GM19023 (cell line): ENCODE measurements around the gene SFN.
"Not testable (repeated sequence)": the region's sequence is repeated elsewhere in the genome, so short reads cannot be mapped to it uniquely, and the experiment has no call there.

ENCODE experiments used
- ATAC-seq: cut with Tn5 transposase; IDR thresholded peaks from one replicate; pipeline ENCODE4 v1.9.1; 2021; ENCODE audit warnings: mild to moderate bottlenecking, moderate library complexity; ENCODE audit not compliant: unreplicated experiment

Gene SFN

DNA sequence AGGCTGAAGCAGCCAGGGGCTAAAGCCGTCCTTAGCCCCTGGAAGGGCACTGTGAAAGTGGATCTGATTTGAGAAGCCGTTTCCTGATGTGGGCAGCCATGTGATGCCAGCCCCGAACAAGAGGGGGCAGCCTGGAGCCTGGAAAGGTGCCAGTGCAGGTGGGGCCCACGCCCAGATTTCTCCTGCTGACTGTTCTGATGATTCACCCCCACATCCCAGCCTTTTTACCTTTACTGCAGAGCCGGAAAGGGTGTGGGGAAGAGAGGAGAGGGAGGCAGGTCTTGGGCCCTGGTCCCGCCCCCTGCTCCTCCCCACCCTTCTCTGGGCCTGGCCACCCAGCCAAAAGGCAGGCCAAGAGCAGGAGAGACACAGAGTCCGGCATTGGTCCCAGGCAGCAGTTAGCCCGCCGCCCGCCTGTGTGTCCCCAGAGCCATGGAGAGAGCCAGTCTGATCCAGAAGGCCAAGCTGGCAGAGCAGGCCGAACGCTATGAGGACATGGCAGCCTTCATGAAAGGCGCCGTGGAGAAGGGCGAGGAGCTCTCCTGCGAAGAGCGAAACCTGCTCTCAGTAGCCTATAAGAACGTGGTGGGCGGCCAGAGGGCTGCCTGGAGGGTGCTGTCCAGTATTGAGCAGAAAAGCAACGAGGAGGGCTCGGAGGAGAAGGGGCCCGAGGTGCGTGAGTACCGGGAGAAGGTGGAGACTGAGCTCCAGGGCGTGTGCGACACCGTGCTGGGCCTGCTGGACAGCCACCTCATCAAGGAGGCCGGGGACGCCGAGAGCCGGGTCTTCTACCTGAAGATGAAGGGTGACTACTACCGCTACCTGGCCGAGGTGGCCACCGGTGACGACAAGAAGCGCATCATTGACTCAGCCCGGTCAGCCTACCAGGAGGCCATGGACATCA lies at the start of gene SFN:
Gene SFN, plus strand, starts transcription at position 369 of the 904 bp plus-strand sequence. Its CDS starts 64 bp downstream, at position 433.
- ATAC-seq: no peak

DNA sequence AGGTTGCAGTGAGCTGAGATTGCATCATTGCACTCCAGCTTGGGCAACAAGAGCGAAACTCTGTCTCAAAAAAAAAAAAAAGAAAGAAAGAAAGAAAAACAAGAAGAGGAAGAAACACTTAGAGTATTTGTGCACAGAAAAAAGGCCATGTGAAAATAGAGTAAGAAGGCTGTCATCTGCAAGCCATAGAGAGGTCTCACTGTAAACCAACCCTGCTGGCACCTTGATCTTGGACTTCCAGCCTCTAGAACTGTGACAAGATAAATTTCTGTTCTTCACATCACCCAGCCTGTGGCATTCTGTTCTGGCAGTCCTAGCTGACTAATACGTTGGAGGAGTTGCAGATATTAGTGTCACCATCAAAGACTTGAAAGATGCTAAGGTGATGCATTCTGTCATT lies 48.6 kb upstream of the SFN start:
- ATAC-seq: no peak

DNA sequence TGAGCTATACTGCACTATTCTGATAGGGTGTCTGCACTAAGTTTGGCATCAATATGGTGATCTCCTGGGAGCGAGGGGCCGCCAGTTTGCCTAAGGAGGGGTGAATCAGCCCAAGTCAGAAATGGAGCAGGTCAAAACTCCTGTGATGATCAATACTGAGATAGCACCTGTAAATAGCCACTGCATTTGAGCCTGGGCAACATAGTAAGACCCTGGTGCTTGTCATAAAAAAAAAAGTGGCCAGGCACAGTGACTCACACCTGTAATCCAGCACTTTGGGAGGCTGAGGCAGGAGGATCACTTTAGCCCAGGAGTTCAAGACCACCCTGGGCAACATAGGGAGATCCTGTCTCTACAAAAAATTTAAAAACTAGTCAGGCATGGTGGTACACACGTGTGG lies 48.1 kb upstream of the SFN start:
- no peak for ATAC-seq

DNA sequence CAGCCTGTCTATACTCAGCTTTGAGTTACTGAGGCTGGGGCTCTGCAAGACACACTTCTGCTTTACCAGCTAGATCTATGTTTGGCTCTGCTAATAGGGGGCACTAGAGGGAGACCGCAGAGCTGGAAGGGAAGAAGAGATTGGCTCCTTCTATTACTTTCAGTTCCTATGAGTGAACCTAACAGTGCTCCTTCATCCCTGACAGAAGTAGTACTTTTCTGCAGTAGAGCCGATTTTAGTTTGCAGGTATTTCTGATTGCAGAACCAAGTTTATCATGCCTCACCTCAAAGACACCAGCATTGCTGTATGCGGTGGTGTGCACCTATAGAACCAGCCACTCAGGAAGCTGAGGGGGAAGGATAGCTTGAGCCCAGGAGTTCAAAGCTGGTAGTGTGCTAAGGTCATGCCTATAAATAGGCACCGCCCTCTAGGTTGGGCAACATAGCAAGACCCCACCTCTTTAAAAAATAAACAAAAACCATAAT lies 42.1 kb upstream of the SFN start:
- ATAC-seq: no peak

DNA sequence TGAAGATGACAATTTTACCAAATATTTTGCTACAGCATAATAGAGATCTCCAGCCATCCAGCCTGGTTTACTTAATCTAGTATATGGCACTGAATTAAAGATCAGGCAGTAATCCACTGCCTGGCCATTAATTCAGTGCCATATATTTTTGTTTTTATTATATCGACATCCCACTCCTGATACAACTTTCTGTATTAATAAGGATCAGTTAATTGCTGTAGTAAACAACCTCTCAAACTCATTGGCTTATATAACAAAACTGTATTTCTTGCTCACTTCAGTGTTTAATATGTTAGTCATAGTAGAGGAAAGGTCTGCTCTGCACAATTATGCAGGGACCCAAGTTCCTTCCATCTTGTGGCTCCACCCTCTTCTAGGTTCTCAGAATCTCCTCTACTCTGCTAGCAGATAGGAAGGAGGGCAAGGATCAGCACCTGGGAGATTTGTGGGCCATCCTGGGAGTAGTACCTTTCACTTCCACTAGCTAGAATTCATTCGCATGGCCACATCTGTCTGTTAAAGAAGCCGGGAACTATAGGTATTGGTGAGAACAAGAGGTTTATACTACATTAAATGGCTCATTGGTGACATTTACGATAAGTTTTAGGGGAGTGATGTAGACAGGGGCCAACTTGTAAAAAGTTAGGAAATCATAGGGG lies 40.1 kb upstream of the SFN start:
- no peak for ATAC-seq

DNA sequence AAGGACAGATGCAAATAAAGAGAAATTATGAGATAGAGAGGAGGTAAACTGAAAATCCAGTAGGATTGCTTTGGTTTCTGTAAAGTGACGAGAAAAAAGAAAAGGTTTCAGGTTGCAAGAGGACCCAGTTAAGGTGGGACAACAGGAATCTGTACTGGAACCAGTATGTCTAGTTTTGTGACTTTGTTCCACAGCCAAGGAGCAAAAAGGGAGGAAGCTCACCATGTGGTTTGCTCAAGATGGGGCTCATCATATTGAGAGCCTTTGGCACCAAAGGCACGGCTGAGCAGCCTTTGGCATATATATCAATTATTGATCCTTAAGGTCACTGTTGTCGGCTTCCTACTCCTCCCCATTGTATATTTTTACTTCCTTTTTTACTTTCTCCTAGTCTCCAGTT lies 38.2 kb upstream of the SFN start:
- ATAC-seq: no peak

DNA sequence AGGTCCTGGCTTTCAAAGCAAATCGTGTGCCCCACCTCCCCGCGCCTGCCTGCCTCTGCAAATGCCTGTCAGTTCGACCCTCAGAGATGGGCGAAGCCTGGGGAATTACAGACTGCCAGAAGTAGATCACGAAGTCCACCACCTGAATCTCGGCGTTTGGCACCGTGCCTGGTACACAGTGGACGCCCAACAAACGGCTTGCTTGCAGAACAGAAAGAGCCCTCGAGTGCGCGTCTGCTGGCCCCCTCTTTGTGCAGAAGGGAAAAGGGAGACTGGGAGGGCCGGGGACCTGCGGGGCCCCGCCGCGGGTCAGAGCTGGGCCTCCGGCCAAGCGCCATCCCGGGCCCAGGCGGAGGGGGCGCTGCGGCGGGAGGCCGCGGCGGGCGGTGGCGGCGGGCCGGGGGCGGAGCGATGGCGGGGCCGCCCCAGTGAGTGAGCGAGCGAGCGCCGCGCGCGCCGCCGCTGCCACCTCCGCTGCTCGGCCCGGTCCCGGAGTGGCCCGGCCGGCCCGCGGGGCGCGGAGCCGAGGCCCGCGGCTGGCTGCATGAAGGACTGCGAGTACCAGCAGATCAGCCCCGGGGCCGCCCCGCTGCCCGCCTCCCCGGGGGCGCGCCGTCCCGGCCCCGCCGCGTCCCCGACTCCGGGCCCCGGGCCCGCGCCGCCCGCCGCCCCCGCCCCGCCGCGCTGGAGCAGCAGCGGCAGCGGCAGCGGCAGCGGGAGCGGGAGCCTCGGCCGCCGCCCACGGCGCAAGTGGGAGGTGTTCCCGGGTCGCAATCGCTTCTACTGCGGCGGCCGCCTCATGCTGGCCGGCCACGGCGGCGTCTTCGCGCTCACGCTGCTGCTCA lies 36.5 kb upstream of the SFN start, which contains the start of gene ZDHHC18:
Gene ZDHHC18, plus strand, starts transcription at position 428 of the 845 bp plus-strand sequence. Its CDS starts 117 bp downstream, at position 545.
- peak; percentile 66 for ATAC-seq

DNA sequence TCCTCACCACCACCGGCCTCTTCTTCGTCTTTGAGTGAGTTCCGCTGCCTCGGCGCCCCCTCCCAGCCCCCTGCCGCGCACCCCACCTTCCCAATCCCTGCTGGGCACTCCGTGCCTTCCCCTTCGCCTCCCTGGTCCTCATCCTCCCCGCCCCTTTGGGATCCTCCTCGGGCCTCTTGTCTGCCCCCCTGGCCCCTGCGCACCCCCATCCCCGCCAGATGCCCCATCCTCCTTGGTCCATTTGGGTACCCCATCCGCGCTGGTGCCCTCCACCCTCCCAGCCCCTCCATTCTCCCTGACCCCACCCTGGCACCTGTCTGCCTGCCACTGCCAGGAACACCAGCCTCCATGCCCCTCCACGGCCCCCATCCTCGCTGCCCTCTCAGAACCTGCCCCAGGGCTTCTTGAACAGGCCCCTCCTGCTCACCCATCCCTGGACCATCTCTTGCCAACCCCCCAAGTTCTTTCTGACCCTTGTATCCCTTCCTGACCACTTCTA lies 35.8 kb upstream of the SFN start:
- no peak for ATAC-seq

DNA sequence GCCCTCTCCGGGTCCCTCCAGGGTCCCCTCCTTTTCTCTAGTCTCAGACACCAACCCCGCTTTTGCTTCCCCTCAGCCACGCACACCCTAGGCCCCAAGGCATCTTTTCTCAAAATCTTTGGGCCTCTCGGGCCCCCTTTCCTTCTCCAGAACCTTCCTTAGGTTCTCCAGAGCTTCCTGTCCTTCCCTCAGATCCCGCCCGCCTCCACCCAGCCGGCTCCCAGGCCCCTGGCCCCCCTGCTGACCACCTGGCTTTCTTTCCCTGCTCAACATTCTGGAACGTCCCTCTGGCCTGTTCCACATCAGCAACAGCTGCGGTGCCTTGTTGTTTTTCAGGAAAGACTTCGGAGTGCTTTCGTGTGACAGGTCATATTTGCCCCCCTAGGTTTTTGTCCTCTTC lies 35.3 kb upstream of the SFN start:
- no peak for ATAC-seq

DNA sequence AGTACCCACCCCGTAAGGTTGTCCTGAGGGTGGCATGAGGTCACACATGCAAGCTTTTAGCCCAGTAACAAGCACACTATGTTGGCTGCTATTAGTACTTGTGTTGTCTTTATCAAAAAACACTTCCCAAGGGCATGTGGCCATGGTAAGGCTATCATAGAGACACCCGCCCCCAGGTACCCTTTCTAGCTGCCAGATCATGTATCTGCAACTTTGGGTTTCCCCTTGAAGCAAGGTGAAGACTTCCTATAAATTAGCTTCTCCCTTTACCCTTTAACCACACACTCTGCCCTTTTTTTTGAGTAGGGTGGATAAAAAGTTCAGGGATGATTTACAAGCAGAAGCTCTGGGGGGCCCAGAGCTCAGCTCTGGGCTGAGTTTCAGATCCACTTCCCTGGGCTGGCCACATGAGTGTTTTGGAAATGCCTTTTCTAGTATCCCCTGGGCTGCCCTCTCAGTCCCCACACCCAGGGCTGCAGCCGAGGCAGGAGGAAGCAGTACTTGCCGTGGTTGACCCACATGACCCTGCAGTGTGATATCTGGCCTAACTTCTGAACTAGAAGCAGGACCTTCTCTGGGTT lies 34.4 kb upstream of the SFN start:
- ATAC-seq: no peak

DNA sequence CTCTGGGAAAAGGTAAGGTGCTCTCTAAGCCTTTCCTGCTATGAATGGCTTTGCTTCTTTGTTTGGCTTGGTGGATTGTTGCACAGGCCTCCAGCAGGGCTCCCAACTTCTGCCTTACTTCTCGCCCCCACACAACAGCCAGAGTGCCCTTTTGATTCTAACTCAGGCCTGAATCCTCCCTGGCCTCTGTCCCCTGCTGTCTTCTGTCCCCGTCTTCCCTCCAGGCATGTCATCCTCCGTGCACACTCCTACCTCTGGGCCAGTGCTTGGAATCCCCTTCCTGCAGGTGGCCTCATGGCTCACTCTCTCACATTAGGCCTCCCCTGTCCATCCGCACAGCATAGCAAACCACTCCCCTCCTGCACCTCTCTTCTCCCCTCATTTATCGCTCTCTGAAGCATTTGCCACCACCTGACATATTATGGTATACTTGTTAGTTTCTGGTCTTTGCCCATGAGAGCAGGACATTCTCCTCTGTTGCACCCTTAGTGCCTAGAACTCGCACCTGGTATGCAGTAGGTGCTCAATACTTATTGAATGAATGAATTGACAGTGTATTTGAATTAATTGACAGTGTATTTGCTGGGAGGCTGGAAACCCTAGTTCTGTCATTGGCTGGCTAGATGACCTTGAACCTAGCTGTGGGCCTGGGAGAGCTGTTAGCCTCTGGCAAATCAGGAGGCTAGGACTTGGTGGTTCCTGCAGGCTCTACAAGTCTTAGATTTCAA lies 33.6 kb upstream of the SFN start:
- ATAC-seq: no peak

DNA sequence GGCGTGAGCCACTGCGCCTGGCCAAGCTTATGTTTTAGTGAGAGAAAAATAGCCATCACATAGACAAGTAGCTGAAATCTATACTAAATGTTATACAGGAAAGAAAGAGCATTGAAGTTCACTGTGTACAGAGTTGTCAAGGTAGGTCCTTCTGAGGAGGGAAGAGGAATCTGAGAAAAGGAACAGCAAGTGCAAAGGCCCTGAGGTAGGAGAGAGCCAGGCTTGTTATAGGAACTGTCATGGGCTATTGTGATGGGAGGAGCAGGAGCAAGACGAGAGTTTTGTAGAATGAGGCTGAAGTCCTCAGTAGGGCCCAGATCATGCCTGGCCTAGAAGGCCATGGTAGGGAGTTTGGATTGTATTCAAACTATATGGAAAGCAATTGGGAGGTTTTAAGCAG lies 31.9 kb upstream of the SFN start:
- ATAC-seq: no peak

DNA sequence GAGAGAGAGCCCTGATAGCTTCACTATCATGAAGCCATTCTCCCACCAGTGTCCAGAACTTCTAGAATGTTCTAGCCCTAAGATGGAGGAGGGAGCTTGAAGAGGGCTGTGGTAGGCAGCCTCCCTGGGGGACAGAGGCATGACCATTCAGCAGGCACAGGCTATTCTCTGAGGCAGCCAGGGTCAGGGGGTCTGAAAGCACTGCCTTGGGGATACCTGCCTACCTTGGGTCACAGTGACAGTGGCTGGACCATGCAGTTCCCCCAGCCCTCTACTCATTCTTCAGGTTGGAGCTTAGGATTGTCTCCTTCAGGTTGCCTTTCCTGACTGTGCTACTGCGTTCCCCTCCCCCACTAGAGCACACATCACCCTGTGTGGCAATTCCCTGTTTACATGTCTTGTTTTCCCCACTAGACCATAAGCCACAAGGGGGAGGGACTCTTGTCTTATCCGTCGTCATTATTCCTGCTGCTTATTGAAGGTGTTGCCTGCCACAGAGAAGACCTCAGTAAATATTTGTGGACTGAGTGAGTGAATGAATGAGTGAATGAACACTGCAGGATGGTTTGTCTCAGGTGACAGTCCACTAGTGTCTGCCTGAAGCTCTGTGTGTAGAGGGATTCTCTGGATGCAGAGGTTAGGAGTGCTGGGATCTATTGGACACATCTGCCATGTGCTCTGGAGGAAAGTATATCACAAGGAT lies 31.3 kb upstream of the SFN start:
- ATAC-seq: no peak

DNA sequence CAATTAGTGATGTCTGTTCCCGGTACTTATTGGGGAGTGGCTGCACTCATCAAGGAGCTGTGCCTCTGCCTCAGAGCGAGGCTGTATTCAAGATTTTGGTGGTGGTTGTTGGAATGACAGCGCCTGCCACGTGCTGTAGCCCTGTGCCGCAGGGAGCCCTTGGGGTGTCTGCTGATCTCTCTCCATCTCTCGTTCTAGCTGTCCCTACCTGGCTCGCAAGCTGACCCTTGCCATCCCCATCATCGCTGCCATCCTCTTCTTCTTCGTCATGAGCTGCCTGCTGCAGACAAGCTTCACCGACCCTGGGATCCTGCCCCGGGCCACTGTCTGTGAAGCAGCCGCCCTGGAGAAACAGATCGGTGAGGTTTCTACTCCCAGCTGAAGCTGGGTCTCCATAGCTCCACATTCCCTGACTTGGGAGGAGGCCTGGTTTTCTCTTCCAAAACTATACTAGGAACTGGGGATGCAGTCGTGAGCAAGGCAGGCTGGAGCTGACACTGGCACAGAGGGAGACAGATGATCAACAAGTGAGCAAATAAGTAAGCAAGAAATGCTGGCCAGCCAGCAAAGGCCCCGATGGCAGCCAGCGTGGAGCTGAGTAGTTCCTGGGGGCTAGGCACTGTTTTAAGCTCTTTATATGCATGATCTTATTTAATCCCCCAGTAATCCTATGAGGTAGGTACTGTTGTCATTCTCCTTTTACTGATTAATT lies 30.5 kb upstream of the SFN start:
- no peak for ATAC-seq

DNA sequence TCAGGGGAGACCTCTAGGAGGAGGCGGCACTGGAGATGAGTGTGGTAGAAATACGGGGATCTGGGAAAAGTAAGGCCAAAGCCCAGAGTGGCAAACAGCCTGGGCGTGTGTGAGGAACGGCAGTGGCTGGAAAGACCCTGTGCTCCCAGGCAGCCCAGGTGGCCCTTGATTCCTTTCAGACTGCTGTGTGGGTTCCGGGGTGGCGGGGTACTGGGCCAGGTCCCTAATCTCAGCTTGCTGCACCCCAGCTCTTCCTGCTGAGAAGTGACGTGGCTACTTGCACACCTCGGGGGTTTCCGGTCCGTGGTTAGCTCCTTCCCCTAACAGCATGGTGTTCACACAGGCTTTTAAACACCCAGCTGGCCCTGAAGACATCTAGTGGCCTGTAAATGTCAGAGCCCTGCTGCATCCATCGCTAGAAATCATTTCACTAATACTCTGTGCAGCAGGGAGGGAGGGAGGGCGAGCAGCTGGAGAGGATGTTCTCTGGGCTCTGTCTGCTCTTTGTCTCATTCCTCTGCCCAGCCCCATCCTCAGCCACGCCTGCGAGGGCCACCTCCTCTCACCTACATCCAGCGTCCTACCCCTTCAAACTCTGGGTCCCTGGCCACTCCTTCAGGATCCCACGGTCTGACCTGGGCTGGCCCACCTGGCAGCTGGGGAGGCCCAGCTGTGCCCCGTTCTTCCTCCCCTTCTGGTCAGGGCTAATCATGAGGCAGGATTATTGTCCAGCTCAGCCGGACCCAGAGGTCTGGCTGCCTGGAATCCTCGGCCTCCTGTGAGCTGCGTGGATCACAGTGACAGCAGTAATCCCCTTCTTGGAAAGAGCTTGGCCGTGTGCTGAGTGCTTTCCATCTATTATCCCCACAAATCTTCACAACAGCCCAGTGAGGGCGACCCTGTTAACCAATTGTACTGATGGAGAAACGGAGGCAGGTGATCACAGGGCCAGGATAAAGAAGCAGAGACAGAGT lies 29.2 kb upstream of the SFN start:
- ATAC-seq: peak; percentile 86

DNA sequence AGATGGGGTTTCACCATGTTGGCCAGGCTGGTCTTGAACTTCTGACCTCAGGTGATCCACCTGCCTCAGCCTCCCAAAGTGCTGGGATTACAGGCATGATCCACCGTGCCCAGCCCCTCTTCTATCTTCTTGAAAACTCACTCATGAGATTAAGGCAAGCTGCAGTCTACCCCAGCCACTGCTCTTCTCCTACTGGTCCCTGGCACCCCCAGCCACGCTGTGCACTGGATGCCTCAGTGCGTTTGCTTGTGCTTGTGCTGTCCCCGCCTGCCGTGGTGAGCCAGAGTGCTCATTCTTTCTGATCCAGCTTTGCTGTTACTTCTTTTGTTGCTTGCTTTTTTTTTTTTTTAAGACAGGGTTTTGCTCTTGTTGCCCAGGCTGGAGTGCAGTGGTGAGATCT lies 25.3 kb upstream of the SFN start:
- ATAC-seq: not testable (repeated sequence)
